GM18909 (cell line): ENCODE results near the gene ZIC4.

Experiments
- ATAC-seq: cut with Tn5 transposase; IDR thresholded peaks from one replicate; pipeline ENCODE4 v1.9.1; 2021; ENCODE audit warnings: mild to moderate bottlenecking; ENCODE audit not compliant: unreplicated experiment, poor library complexity

ZIC4 gene

GRCh38 chr3:147418808-147419701 lies 12.7 kb upstream of the ZIC4 start:
- ATAC-seq = no peak

- ATAC-seq = no peak
Observed at GRCh38 chr3:147418371-147418781, 12.0 kb upstream of the ZIC4 start.

- ATAC-seq = no peak
Observed at GRCh38 chr3:147417551-147418295, 11.4 kb upstream of the ZIC4 start.

- no peak for ATAC-seq
Observed at GRCh38 chr3:147416931-147417330, 10.6 kb upstream of the ZIC4 start.

- no peak for ATAC-seq
Observed at GRCh38 chr3:147415874-147416273, 9.5 kb upstream of the ZIC4 start.

GRCh38 chr3:147415286-147415685 lies 8.9 kb upstream of the ZIC4 start:
- no peak for ATAC-seq

- ATAC-seq = no peak
Observed at GRCh38 chr3:147414390-147415138, 8.2 kb upstream of the ZIC4 start.

GRCh38 chr3:147413686-147414389 lies 7.5 kb upstream of the ZIC4 start:
- no peak for ATAC-seq

GRCh38 chr3:147412917-147413685 lies 6.8 kb upstream of the ZIC4 start:
- ATAC-seq = no peak

GRCh38 chr3:147412261-147412916 lies 6.0 kb upstream of the ZIC4 start:
- no peak for ATAC-seq

GRCh38 chr3:147411815-147412241 lies 5.5 kb upstream of the ZIC4 start:
- ATAC-seq = no peak

- ATAC-seq = no peak
Observed at GRCh38 chr3:147411238-147411814, 5.0 kb upstream of the ZIC4 start.

- ATAC-seq = no peak
Observed at GRCh38 chr3:147410526-147411237, 4.3 kb upstream of the ZIC4 start.

- no peak for ATAC-seq
Observed at GRCh38 chr3:147410116-147410525, 3.8 kb upstream of the ZIC4 start.

GRCh38 chr3:147409143-147410115 lies 3.1 kb upstream of the ZIC4 start, which contains the start of gene ZIC1:
Gene ZIC1 (plus strand): TSS chr3:147409365. CDS start chr3:147410113, 748 bp downstream.
- no peak for ATAC-seq

- ATAC-seq = no peak
Observed at GRCh38 chr3:147408188-147409100, 2.1 kb upstream of the ZIC4 start.
